HUES64 (cell line): Measurements from ENCODE around the gene VAV3.

Experiments
- H3K27ac ChIP-seq: 2 replicates; pipeline ENCODE4 v1.7.0; 2013; ENCODE audit warnings: low read depth, low read length, inconsistent platforms
- H3K27me3 ChIP-seq: 2 replicates; pipeline ENCODE4 v1.6.1; 2013; ENCODE audit warnings: mild to moderate bottlenecking, low read length; ENCODE audit not compliant: insufficient read depth
- H3K36me3 ChIP-seq: 2 replicates; pipeline ENCODE4 v1.6.1; 2013; ENCODE audit warnings: mild to moderate bottlenecking, low read length; ENCODE audit not compliant: insufficient read depth
- H3K4me1 ChIP-seq: 2 replicates; pipeline ENCODE4 v1.6.1; 2013; ENCODE audit warnings: mild to moderate bottlenecking, low read length, moderate library complexity; ENCODE audit not compliant: insufficient read depth
- H3K4me3 ChIP-seq: 2 replicates; pipeline ENCODE4 v1.5.1; 2013; ENCODE audit warnings: mild to moderate bottlenecking, low read length, moderate library complexity
- H3K9ac ChIP-seq: 2 replicates; pipeline ENCODE4 v1.6.1; 2013; ENCODE audit warnings: mild to moderate bottlenecking, low read depth, low read length
- H3K9me3 ChIP-seq: 2 replicates; pipeline ENCODE4 v1.6.1; 2013; ENCODE audit warnings: low read depth, low read length; ENCODE audit not compliant: insufficient read depth
- WGBS: fragments of 150-250, 120-280 bp; methylation state at CpG from one replicate; pipeline ENCODE4 v1.1.7; 2013; ENCODE audit warnings: missing lambda C conversion rate; 5-methylcytosine and 5-hydroxymethylcytosine counted together

Gene VAV3

GRCh38 chr1:107997866-107998265, 32.9 kb upstream of the VAV3 start:
- Histone ChIP-seq H3K27me3 (no peaks in the 10 kb centered on the region), H3K9me3 (no peaks in the 10 kb centered on the region), H3K36me3 (no peaks in the 10 kb centered on the region), H3K9ac (no peak overlapping the region), H3K27ac (no peak overlapping the region), H3K4me1 (peaks cover 11% of the 10 kb centered on the region), H3K4me3 (no peak overlapping the region)
- no CpG with 5 or more reads among the region's 1 CpG for WGBS

- Histone ChIP-seq H3K4me1 (no peaks in the 10 kb centered on the region), H3K27ac (no peak overlapping the region), H3K36me3 (no peaks in the 10 kb centered on the region), H3K9me3 (no peaks in the 10 kb centered on the region), H3K4me3 (no peak overlapping the region), H3K9ac (no peak overlapping the region), H3K27me3 (no peaks in the 10 kb centered on the region)
- 85% methylated on average over 7 of the region's 7 CpGs for WGBS
Observed at GRCh38 chr1:107993920-107994319, 28.9 kb upstream of the VAV3 start.

- 94% methylated on average over 3 of the region's 3 CpGs for whole genome bisulfite sequencing
- Histone ChIP-seq H3K4me3 (no peak overlapping the region), H3K9ac (no peak overlapping the region), H3K4me1 (no peaks in the 10 kb centered on the region), H3K27me3 (no peaks in the 10 kb centered on the region), H3K27ac (no peak overlapping the region), H3K9me3 (no peaks in the 10 kb centered on the region), H3K36me3 (no peaks in the 10 kb centered on the region)
Observed at GRCh38 chr1:107992347-107992746, 27.4 kb upstream of the VAV3 start.

GRCh38 chr1:107991371-107992066, 26.5 kb upstream of the VAV3 start:
- no peaks in the 10 kb centered on the region for H3K4me1 ChIP-seq
- H3K36me3 ChIP-seq, result no peaks in the 10 kb centered on the region
- H3K27ac ChIP-seq, result no peak overlapping the region
- WGBS, result 90% methylated on average over 8 of the region's 8 CpGs
- no peaks in the 10 kb centered on the region for H3K27me3 ChIP-seq
- H3K9me3 ChIP-seq, result no peaks in the 10 kb centered on the region
- no peak overlapping the region for H3K4me3 ChIP-seq
- no peak overlapping the region for H3K9ac ChIP-seq

- Histone ChIP-seq H3K4me3 (no peak overlapping the region), H3K27me3 (no peaks in the 10 kb centered on the region), H3K9me3 (no peaks in the 10 kb centered on the region), H3K4me1 (no peaks in the 10 kb centered on the region), H3K27ac (no peak overlapping the region), H3K9ac (no peak overlapping the region), H3K36me3 (no peaks in the 10 kb centered on the region)
- 98% methylated on average over 5 of the region's 5 CpGs for WGBS
Observed at GRCh38 chr1:107990606-107991005, 25.6 kb upstream of the VAV3 start.

- Histone ChIP-seq H3K9me3 (no peaks in the 10 kb centered on the region), H3K4me3 (no peak overlapping the region), H3K4me1 (no peaks in the 10 kb centered on the region; the same call in 1 of the 2 replicates), H3K9ac (no peak overlapping the region), H3K27ac (no peak overlapping the region), H3K36me3 (no peaks in the 10 kb centered on the region), H3K27me3 (no peaks in the 10 kb centered on the region)
- WGBS, result 95% methylated on average over 5 of the region's 7 CpGs
Observed at GRCh38 chr1:107981277-107981676, 16.3 kb upstream of the VAV3 start.

GRCh38 chr1:107979926-107980325, 14.9 kb upstream of the VAV3 start:
- WGBS, result 92% methylated on average over 1 of the region's 2 CpGs
- H3K27ac ChIP-seq, result no peak overlapping the region
- H3K4me1 ChIP-seq, result no peaks in the 10 kb centered on the region; the same call in 1 of the 2 replicates
- H3K9me3 ChIP-seq, result no peaks in the 10 kb centered on the region
- H3K4me3 ChIP-seq, result no peak overlapping the region
- H3K9ac ChIP-seq, result no peak overlapping the region
- H3K27me3 ChIP-seq, result no peaks in the 10 kb centered on the region
- H3K36me3 ChIP-seq, result no peaks in the 10 kb centered on the region

- Histone ChIP-seq H3K36me3 (no peaks in the 10 kb centered on the region), H3K27ac (no peak overlapping the region), H3K27me3 (no peaks in the 10 kb centered on the region), H3K4me1 (no peaks in the 10 kb centered on the region; the same call in 1 of the 2 replicates), H3K9me3 (no peaks in the 10 kb centered on the region), H3K4me3 (no peak overlapping the region), H3K9ac (no peak overlapping the region)
- 93% methylated on average over 3 of the region's 3 CpGs for WGBS
Observed at GRCh38 chr1:107979088-107979487, 14.1 kb upstream of the VAV3 start.

GRCh38 chr1:107976836-107977235, 11.9 kb upstream of the VAV3 start:
- Histone ChIP-seq H3K27me3 (no peaks in the 10 kb centered on the region; the same call in 1 of the 2 replicates), H3K4me3 (no peak overlapping the region), H3K36me3 (no peaks in the 10 kb centered on the region), H3K9me3 (no peaks in the 10 kb centered on the region), H3K4me1 (no peaks in the 10 kb centered on the region; the same call in 1 of the 2 replicates), H3K27ac (no peak overlapping the region), H3K9ac (no peak overlapping the region)
- WGBS, result 97% methylated on average over 3 of the region's 3 CpGs

GRCh38 chr1:107976431-107976830, 11.5 kb upstream of the VAV3 start:
- WGBS, result 96% methylated on average over 3 of the region's 3 CpGs

GRCh38 chr1:107975851-107976250, 10.9 kb upstream of the VAV3 start:
- Histone ChIP-seq H3K9me3 (no peaks in the 10 kb centered on the region), H3K27ac (no peak overlapping the region), H3K9ac (no peak overlapping the region), H3K4me3 (no peak overlapping the region), H3K27me3 (no peaks in the 10 kb centered on the region; the same call in 1 of the 2 replicates), H3K36me3 (no peaks in the 10 kb centered on the region), H3K4me1 (no peaks in the 10 kb centered on the region; the same call in 1 of the 2 replicates)
- 95% methylated on average over 4 of the region's 4 CpGs for WGBS

More at GRCh38 chr1:107976431-107976830, 11.5 kb upstream of the VAV3 start:
- no peaks in the 10 kb centered on the region for H3K36me3 ChIP-seq
- H3K4me1 ChIP-seq, result no peaks in the 10 kb centered on the region; the same call in 1 of the 2 replicates
- no peaks in the 10 kb centered on the region for H3K9me3 ChIP-seq
- no peak overlapping the region for H3K9ac ChIP-seq
- no peaks in the 10 kb centered on the region; the same call in 1 of the 2 replicates for H3K27me3 ChIP-seq
- no peak overlapping the region for H3K4me3 ChIP-seq
- no peak overlapping the region for H3K27ac ChIP-seq
